Stomach (tissue), 9 donors: ENCODE measurements around the gene TRAM2. TPM values are rescaled to one million over a fixed set of nuclear protein-coding genes. Genes with fewer than 3 reads are reported as not detected.

Experiments used
- DNase-seq, 2 donors: peaks; one replicate each; pipeline versions ENCODE4 v3.0.0 to v3.0.0-alpha.2; 2013 to 2019
- H3K27ac ChIP-seq, 5 donors: fragments of 200-600 bp in 4 of 5; sonication (generic) in 4 of 5; one replicate each; pipeline ENCODE4 v1.5.1; 2013 to 2019; ENCODE audit warnings: mild to moderate bottlenecking in 1 of 5, moderate library complexity in 1 of 5
- H3K27me3 ChIP-seq, 3 donors: fragments of 200-600 bp; sonication (generic); one replicate each; pipeline ENCODE4 v1.5.1; 2017 to 2019; ENCODE audit warnings: mixed run types in 1 of 3
- H3K36me3 ChIP-seq, 4 donors: fragments of 200-600 bp; sonication (generic); 1 replicate in 3 of 4; 2 replicates in 1 of 4; pipeline ENCODE4 v1.5.1; 2016 to 2019
- H3K4me1 ChIP-seq, 4 donors: fragments of 200-600 bp; sonication (generic); one replicate each; pipeline ENCODE4 v1.5.1; 2016 to 2019
- H3K4me3 ChIP-seq, 4 donors: fragments of 200-600 bp; sonication (generic) in 3 of 4; one replicate each; pipeline ENCODE4 v1.5.1; 2016 to 2019; ENCODE audit warnings: mild to moderate bottlenecking in 1 of 4
- H3K9me3 ChIP-seq, 4 donors: fragments of 200-600 bp; sonication (generic); one replicate each; pipeline ENCODE4 v1.5.1; 2016 to 2019
- CTCF ChIP-seq, 7 experiments: fragments of 450-650 bp in 4 of 7; fragments of 200-600 bp in 3 of 7; sonication (generic) in 3 of 7; IDR thresholded peaks; one replicate each; pipeline ENCODE4 v1.5.1; 2016 to 2019; ENCODE audit warnings: antibody characterized with exemption in 7 of 7, control low read depth in 2 of 7, mild to moderate bottlenecking in 1 of 7
- EP300 ChIP-seq: sonication (generic); formaldehyde crosslinking; IDR thresholded peaks from one replicate; pipeline ENCODE4 v1.6.1; 2017; ENCODE audit warnings: antibody characterized with exemption
- POLR2A ChIP-seq, 4 donors: fragments of 450-650 bp; IDR thresholded peaks; one replicate each; pipeline ENCODE4 v1.6.1; 2016; ENCODE audit warnings: antibody characterized with exemption in 4 of 4, control low read depth in 2 of 4, mild to moderate bottlenecking in 1 of 4, moderate library complexity in 1 of 4
- POLR2AphosphoS5 ChIP-seq, 3 donors: sonication (generic); formaldehyde crosslinking; IDR thresholded peaks; one replicate each; pipeline ENCODE4 v1.6.1; 2016; ENCODE audit warnings: antibody characterized with exemption in 3 of 3
- WGBS, 5 donors: extraction: QIAGEN DNeasy Blood & Tissue Kit in 3 of 5; methylation state at CpG; one replicate each; pipeline versions ENCODE4 v1.1.5 to v1.1.7; 2013 to 2018; 5-methylcytosine and 5-hydroxymethylcytosine counted together
- intact Hi-C: fragments of 100-400 bp; cut with DNase I; formaldehyde crosslinking; loops from one replicate; pipeline ENCODE4 v1.15.1; 2023; ENCODE audit warnings: low total_unique reads
- polyA plus RNA-seq, 3 donors: library from polyadenylated mRNA; stranded (reverse); fragments of 200-250 nt; gene quantifications; one replicate each; pipeline ENCODE4 v1.2.3, GENCODE V29; 2013
- total RNA-seq, 5 donors: library from RNA; depleted of rRNA; stranded (reverse); fragments of >200 nt; gene quantifications; one replicate each; pipeline versions ENCODE4 v1.1.0 to v1.2.3, GENCODE V29; 2014 to 2016
- donor health status: healthy with polysubstance abuse.
- donor health status: Bipolar disorder and iron deficiency.
- donor health status: healthy.

The TRAM2 gene
- total and polyA plus RNA-seq, 8 donors = 1.4 to 14.1 (median 4.3) TPM

GRCh38 chr6:52523378-52524142, 53.3 kb downstream of the TRAM2 start:
- WGBS, 5 donors = 53 to 64% (median 63%) methylated on average over 6 of the region's 6 CpGs
- no peak for DNase-seq
- no peaks in the 10 kb centered on the region for H3K9me3 ChIP-seq
- peaks cover 20 to 47% (median 23%) of the 10 kb centered on the region in 4 donors for H3K4me1 ChIP-seq
- H3K4me3 ChIP-seq = no peak overlapping the region
- no peaks in the 10 kb centered on the region for H3K36me3 ChIP-seq
- intact Hi-C loops = no loop called here
- H3K27me3 ChIP-seq = no peaks in the 10 kb centered on the region
- TF ChIP-seq POLR2AphosphoS5 (IDR thresholded peaks at IDR 0.05) (no peak), EP300 (no peak), CTCF (IDR thresholded peaks at IDR 0.05) (no peak), POLR2A (IDR thresholded peaks at IDR 0.05) (no peak)
- H3K27ac ChIP-seq = peak overlapping the region in 2 of 5 donors; percentile 66 to 74

- no peak for DNase-seq
- no peaks in the 10 kb centered on the region for H3K36me3 ChIP-seq
- no peaks in the 10 kb centered on the region for H3K9me3 ChIP-seq
- no peaks in the 10 kb centered on the region for H3K27me3 ChIP-seq
- 52 to 80% (median 74%) methylated on average over 3 of the region's 3 CpGs for WGBS, 5 donors
- peak overlapping the region in 4 of 5 donors; percentile 14 to 74 (median 68) for H3K27ac ChIP-seq
- peaks cover 28 to 56% (median 32%) of the 10 kb centered on the region in 4 donors for H3K4me1 ChIP-seq
- TF ChIP-seq POLR2AphosphoS5 (IDR thresholded peaks at IDR 0.05) (no peak), CTCF (IDR thresholded peaks at IDR 0.05) (no peak), POLR2A (IDR thresholded peaks at IDR 0.05) (no peak), EP300 (no peak)
- no peak overlapping the region for H3K4me3 ChIP-seq
- intact Hi-C loops = no loop called here
These were observed 54.2 kb downstream of the TRAM2 start for GRCh38 chr6:52522655-52523054.

GRCh38 chr6:52522151-52522626, 54.7 kb downstream of the TRAM2 start:
- H3K4me3 ChIP-seq = no peak overlapping the region
- H3K4me1 ChIP-seq = peaks cover 28 to 61% (median 37%) of the 10 kb centered on the region in 4 donors
- no peaks in the 10 kb centered on the region for H3K27me3 ChIP-seq
- no peak for TF ChIP-seq EP300
- TF ChIP-seq CTCF (IDR thresholded peaks at IDR 0.05) = no peak
- TF ChIP-seq POLR2A (IDR thresholded peaks at IDR 0.05) = no peak
- H3K9me3 ChIP-seq = no peaks in the 10 kb centered on the region
- H3K27ac ChIP-seq = peak overlapping the region in 4 of 5 donors; percentile 45 to 74 (median 68)
- intact Hi-C loops = no loop called here
- no peaks in the 10 kb centered on the region for H3K36me3 ChIP-seq
- DNase-seq = no peak
- WGBS, 5 donors = 38 to 57% (median 45%) methylated on average over 7 of the region's 7 CpGs

DNA sequence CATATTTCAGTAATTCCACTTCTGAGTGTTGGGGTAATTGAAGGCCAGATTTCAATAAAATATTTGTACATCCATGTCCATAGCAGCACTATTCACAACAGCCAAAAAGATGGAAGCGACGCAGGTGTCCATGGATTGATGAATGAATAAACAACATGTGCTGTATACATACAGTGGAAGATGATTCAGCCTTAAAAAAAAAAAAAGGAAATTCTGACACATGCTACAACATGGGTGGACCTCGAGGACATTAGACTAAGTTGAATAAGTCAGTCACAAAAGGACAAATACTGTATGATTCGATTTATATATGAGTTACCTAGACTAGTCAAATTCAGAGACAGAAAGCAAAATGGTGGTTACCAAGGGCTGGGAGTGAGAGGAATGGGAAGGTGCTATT, 57.2 kb downstream of the TRAM2 start:
- Histone ChIP-seq H3K9me3 (no peaks in the 10 kb centered on the region), H3K4me3 (no peak overlapping the region), H3K4me1 (peaks cover 33 to 83% (median 46%) of the 10 kb centered on the region in 4 donors), H3K36me3 (peaks cover 8 to 18% (median 10%) of the 10 kb centered on the region in 4 donors), H3K27me3 (no peaks in the 10 kb centered on the region), H3K27ac (no peak overlapping the region)
- DNase-seq = no peak
- intact Hi-C loops = no loop called here
- TF ChIP-seq EP300 = no peak
- no peak for TF ChIP-seq CTCF (IDR thresholded peaks at IDR 0.05)
- TF ChIP-seq POLR2A (IDR thresholded peaks at IDR 0.05) = no peak
- TF ChIP-seq POLR2AphosphoS5 (IDR thresholded peaks at IDR 0.05) = no peak
- 82 to 92% (median 89%) methylated on average over 4 of the region's 4 CpGs for WGBS, 5 donors
